Measurements from ENCODE around the gene KCNJ6.

Gene KCNJ6

DNA sequence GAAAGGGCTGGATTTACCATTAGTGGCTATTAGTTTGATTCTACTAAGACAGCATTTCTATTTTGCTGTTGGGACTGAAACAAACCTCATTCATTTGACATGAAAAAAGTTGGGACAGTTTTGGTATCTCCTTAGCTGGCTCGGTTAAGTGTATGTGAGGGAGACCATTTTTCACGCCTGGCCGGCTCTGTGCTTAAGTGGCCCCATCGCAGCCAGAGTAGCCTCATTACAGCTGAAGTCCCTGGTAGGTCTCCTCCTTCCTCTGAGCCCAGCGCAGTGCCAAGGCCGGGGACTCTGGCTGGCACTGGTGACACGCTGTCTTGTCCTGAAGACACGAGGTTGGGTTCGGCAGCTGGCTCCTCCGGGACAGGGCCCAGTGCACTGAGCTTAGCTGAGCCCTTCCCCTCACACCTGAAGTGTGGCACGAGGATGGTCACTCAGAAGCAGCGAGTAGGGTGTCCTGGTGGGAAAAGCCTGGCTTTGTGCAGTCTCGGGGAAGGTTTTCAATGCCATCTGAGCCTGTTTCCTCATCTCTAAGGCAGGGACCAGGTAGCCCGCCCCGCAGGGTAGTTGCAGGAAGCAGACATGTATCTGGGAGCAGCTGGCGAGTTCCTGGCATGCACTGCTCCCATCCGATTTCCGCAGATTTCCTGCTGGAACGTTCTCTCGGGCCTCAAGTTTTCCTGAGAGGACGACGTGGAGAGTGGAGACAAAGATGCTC is 353.2 kb downstream of the KCNJ6 start:
- peak; percentile 4 for DNase-seq

DNA sequence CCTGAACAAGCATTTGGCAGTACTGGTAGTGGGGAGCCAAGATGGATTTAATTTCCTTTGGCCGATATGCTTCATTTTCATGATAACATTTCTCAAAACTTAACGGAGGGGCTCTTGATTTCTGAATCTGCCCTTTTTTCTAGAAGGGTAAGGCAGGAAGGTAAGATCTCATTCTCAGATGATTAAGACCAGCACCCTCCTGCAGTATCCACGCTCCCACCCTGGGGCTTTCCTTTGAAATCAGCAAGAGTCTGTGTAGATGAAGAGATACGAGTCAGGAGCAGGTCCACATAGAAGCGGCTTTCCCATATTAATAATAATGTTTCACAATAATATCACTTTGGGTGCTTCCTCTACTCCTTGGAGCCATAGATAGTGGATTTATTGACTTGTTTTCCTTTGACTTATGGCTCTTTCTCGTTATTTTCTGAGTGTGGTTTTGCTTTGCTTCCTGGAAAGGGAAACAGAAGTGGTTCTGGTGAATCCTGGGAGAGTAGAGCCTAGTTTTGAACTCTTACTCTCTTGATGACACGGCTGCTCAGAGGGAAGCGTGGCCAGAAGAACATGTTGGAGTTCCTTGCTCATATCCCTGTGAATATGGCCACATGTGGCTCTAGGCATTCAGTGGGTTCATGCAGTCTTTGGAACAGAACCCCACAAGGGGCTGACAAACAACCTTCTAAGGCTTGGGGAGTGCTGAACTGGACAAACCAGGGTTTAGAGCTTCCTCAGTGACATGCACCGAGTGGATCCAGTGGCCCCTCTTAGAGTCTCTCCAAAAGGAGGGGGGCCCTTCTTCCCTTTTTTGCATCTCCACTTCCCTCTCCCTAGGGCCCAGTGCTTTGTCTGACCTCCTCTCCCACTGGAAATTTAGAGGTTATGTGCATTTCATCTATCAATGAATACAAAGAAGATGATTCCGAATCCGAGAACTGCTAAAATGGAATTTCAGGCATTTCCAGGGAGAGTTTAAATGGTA is 354.0 kb downstream of the KCNJ6 start:
- no peak for DNase-seq

DNA sequence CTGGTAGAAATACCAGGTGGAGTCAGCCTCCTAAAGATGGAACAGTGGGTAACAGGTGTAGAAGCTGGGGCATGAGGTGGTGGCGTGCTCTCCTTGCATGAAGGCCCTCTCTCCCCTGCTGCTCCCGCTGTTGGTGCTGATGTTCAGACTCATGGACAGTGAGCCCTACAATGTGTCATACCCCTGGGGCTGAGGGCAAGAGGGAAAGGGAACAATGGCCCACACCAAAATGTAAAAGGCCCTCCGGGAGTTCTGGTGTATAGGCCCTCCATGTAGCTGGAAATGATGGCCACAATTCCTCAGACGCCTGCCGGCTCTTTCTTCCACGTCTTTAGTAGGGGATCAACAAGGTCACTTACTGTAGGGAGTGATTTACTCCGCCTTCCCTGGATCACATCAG is 354.8 kb downstream of the KCNJ6 start:
- no peak for DNase-seq

DNA sequence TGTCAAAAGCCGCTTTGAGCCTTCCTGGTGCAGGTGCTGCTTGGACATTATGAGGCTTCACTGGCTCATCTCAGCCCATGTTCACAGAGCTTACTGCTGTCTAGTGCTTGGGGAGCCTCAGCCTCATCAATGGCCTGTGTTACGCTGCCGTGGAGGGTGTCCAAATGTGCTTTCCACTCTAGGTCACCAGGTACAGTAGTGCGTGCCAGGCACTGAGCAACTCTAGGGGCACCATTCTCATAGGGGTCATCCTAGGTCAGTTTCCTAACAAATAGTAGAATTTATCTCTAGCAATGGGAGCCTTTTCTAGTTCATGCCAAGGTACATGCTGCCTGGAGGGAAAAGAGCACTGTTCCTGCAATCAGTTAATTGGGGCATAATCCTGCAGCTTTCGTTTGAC is 355.9 kb downstream of the KCNJ6 start:
- no peak for DNase-seq

DNA sequence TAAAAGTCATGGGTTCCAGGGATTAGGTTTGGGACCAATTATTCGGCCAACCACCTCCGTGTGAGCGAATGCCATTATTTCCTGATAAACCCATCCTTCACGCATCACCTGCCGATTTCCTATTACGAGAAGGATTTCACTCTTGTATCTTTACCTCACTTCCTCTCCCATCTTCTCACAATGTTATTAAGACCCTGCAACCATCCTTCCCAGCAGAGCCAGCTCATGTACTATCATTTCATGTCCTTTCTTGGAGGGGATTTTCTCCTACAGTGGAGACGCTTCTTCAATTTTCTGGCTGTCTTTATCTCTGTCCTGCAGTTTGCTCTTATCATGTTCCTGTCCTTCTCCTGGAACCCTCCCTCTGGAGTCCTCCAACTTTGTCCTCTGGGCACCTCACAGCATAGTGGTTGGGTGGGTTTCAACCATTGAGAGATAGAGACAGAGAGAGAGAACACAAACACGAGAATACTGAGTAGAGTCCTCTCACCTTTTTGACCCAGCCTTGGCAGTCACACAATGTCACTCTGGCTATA is 357.5 kb downstream of the KCNJ6 start:
- no peak for DNase-seq
